Activated CD8-positive, alpha-beta memory T cell treated with anti-CD3 and anti-CD28 coated beads for 48 hours (primary cell): ENCODE data around the gene FAM180B.
"Not testable (repeated sequence)": the region's sequence is repeated elsewhere in the genome, so short reads cannot be mapped to it uniquely, and the experiment has no call there.

Experiments
- DNase-seq, 3 experiments: peaks; one replicate each; pipeline ENCODE4 v3.0.0-alpha.2; 2020; ENCODE audit warnings: low read depth in 2 of 3, low spot score in 2 of 3

Gene FAM180B

GRCh38 chr11:47593934-47594855, 7.7 kb downstream of the FAM180B start, which contains the start of gene C1QTNF4:
Gene C1QTNF4, minus strand, starts transcription at chr11:47594411. Its CDS starts 3,601 bp downstream, at chr11:47590810.
- DNase-seq: no peak

GRCh38 chr11:47595029-47595428, 8.6 kb downstream of the FAM180B start:
- no peak for DNase-seq

GRCh38 chr11:47595967-47596366, 9.5 kb downstream of the FAM180B start:
- DNase-seq: no peak

- no peak for DNase-seq
Measured at GRCh38 chr11:47599902-47600301, 13.4 kb downstream of the FAM180B start.

- no peak for DNase-seq
Measured at GRCh38 chr11:47603295-47603694, 16.8 kb downstream of the FAM180B start.

GRCh38 chr11:47605921-47606320, 19.4 kb downstream of the FAM180B start:
- no peak for DNase-seq

GRCh38 chr11:47606731-47607130, 20.3 kb downstream of the FAM180B start:
- no peak for DNase-seq

- no peak for DNase-seq
Measured at GRCh38 chr11:47607380-47607779, 20.9 kb downstream of the FAM180B start.

GRCh38 chr11:47609675-47610074, 23.2 kb downstream of the FAM180B start:
- no peak for DNase-seq

GRCh38 chr11:47611348-47611794, 24.9 kb downstream of the FAM180B start:
- DNase-seq: no peak

- DNase-seq: no peak
Measured at GRCh38 chr11:47615249-47615648, 28.8 kb downstream of the FAM180B start.

- DNase-seq: no peak
Measured at GRCh38 chr11:47616726-47617416, 30.4 kb downstream of the FAM180B start.

- no peak for DNase-seq
Measured at GRCh38 chr11:47617417-47617809, 30.9 kb downstream of the FAM180B start.

GRCh38 chr11:47620836-47621378, 34.4 kb downstream of the FAM180B start:
- DNase-seq: no peak

- no peak for DNase-seq
Measured at GRCh38 chr11:47626234-47626633, 39.8 kb downstream of the FAM180B start.

GRCh38 chr11:47628026-47628425, 41.5 kb downstream of the FAM180B start:
- no peak for DNase-seq

GRCh38 chr11:47631473-47631872, 45.0 kb downstream of the FAM180B start:
- DNase-seq: no peak

GRCh38 chr11:47636331-47636730, 49.9 kb downstream of the FAM180B start:
- DNase-seq: not testable (repeated sequence)
